OCI-LY1 (cell line): ENCODE measurements around the gene BMP2K.
"Not testable (repeated sequence)": the region's sequence is repeated elsewhere in the genome, so short reads cannot be mapped to it uniquely, and the experiment has no call there.

Experiments
- H2AFZ ChIP-seq: fragments of 200-600 bp; sonication (generic), shearing (Covaris generic); 2 replicates; pipeline ENCODE4 v1.6.0; 2014; ENCODE audit warnings: antibody characterized with exemption, mild to moderate bottlenecking, low read length
- H3F3A ChIP-seq: fragments of 200-600 bp; sonication (generic), shearing (Covaris generic); 2 replicates; pipeline ENCODE4 v1.6.0; 2014; ENCODE audit warnings: mild to moderate bottlenecking, antibody characterized with exemption, low read length, moderate library complexity; ENCODE audit not compliant: insufficient read depth
- H3K27ac ChIP-seq: fragments of 200-600 bp; sonication (generic); 2 replicates; pipeline ENCODE4 v1.5.1; 2014; ENCODE audit warnings: low read length, mixed run types, mild to moderate bottlenecking, low read depth; ENCODE audit not compliant: poor library complexity, severe bottlenecking
- H3K27me3 ChIP-seq: fragments of 200-600 bp; sonication (generic); 2 replicates; pipeline ENCODE4 v1.6.0; 2014; ENCODE audit warnings: antibody characterized with exemption, mild to moderate bottlenecking, low read length, moderate library complexity; ENCODE audit not compliant: insufficient read depth
- H3K36me3 ChIP-seq: fragments of 200-600 bp; sonication (generic); 2 replicates; pipeline ENCODE4 v1.6.1; 2014; ENCODE audit warnings: mild to moderate bottlenecking, antibody characterized with exemption, low read length, moderate library complexity, mixed read lengths; ENCODE audit not compliant: insufficient read depth
- H3K4me1 ChIP-seq: fragments of 200-600 bp; sonication (generic); 2 replicates; pipeline ENCODE4 v1.5.1; 2014; ENCODE audit warnings: mild to moderate bottlenecking, low read length, moderate library complexity; ENCODE audit not compliant: insufficient read depth, severe bottlenecking
- H3K4me2 ChIP-seq: fragments of 200-600 bp; sonication (generic), shearing (Covaris generic); 2 replicates; pipeline ENCODE4 v1.6.1; 2014; ENCODE audit warnings: low read length
- H3K4me3 ChIP-seq: fragments of 200-600 bp; sonication (generic); 2 replicates; pipeline ENCODE4 v1.5.1; 2014; ENCODE audit warnings: low read length, low read depth, mild to moderate bottlenecking, mixed read lengths; ENCODE audit not compliant: poor library complexity, severe bottlenecking
- H3K79me2 ChIP-seq: fragments of 200-600 bp; shearing (Covaris generic); 2 replicates; pipeline ENCODE4 v1.6.1; 2016; ENCODE audit warnings: mixed run types, low read length, mixed read lengths; ENCODE audit not compliant: insufficient read depth
- H3K9ac ChIP-seq: fragments of 200-600 bp; sonication (generic), shearing (Covaris generic); 2 replicates; pipeline ENCODE4 v1.6.1; 2014; ENCODE audit warnings: mild to moderate bottlenecking, low read length, mixed read lengths
- H3K9me2 ChIP-seq: fragments of 200-600 bp; sonication (generic), shearing (Covaris generic); 2 replicates; pipeline ENCODE4 v1.6.1; 2014; ENCODE audit warnings: low read depth, mild to moderate bottlenecking, low read length, mixed read lengths
- H3K9me3 ChIP-seq: fragments of 200-600 bp; shearing (Covaris generic); 2 replicates; pipeline ENCODE4 v1.6.1; 2014; ENCODE audit warnings: low read length, mixed read lengths
- H4K20me1 ChIP-seq: fragments of 200-600 bp; sonication (generic), shearing (Covaris generic); 2 replicates; pipeline ENCODE4 v1.6.0; 2016; ENCODE audit warnings: mild to moderate bottlenecking, low read length; ENCODE audit not compliant: insufficient read depth
- EZH2 ChIP-seq: fragments of 200-600 bp; sonication (generic), shearing (Covaris generic); IDR thresholded peaks from 2 replicates; pipeline ENCODE4 v1.8.0; 2017; ENCODE audit warnings: borderline replicate concordance, mixed run types, mild to moderate bottlenecking, antibody characterized with exemption, low read length, moderate library complexity, mixed read lengths
- TF ChIP-seq, protein P1 (sequence below): fragments of 200-600 bp; sonication (generic), shearing (Covaris generic); IDR thresholded peaks from 2 replicates; pipeline ENCODE4 v1.5.1; 2017; ENCODE audit warnings: mild to moderate bottlenecking, antibody characterized with exemption, low read length, moderate library complexity, mixed read lengths

BMP2K gene

DNA sequence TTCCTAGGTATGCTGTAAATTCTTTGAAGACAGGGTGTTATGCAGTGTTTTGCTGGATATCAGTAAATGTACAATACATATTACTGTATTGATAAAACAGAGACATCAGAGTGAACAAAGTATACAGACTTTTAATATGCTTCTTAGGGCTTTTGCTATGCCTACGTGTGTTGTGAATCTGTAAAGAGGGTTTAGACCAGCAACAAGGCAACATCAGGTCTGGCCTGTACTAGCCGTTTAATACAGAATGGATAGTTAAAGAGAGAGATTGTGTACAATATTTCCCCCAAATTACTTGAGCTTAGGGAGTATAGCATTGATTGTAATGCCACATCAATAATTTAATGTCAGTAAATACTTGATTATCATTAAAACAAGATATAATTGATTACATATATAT is 87.8 kb downstream of the BMP2K start:
- Histone ChIP-seq H3K27me3 (no peaks in the 10 kb centered on the region), H3K27ac (no peak overlapping the region), H3F3A (no peaks in the 10 kb centered on the region), H3K79me2 (no peaks in the 10 kb centered on the region), H3K4me1 (no peaks in the 10 kb centered on the region), H2AFZ (no peak overlapping the region), H4K20me1 (no peaks in the 10 kb centered on the region), H3K9ac (no peak overlapping the region), H3K36me3 (peaks cover 39% of the 10 kb centered on the region; the same call in 1 of the 2 replicates), H3K4me2 (no peak overlapping the region), H3K4me3 (no peak overlapping the region), H3K9me3 (no peaks in the 10 kb centered on the region), H3K9me2 (no peaks in the 10 kb centered on the region)
- TF ChIP-seq, protein P1, sequence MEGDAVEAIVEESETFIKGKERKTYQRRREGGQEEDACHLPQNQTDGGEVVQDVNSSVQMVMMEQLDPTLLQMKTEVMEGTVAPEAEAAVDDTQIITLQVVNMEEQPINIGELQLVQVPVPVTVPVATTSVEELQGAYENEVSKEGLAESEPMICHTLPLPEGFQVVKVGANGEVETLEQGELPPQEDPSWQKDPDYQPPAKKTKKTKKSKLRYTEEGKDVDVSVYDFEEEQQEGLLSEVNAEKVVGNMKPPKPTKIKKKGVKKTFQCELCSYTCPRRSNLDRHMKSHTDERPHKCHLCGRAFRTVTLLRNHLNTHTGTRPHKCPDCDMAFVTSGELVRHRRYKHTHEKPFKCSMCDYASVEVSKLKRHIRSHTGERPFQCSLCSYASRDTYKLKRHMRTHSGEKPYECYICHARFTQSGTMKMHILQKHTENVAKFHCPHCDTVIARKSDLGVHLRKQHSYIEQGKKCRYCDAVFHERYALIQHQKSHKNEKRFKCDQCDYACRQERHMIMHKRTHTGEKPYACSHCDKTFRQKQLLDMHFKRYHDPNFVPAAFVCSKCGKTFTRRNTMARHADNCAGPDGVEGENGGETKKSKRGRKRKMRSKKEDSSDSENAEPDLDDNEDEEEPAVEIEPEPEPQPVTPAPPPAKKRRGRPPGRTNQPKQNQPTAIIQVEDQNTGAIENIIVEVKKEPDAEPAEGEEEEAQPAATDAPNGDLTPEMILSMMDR, result no peak
- no peak for TF ChIP-seq EZH2

DNA sequence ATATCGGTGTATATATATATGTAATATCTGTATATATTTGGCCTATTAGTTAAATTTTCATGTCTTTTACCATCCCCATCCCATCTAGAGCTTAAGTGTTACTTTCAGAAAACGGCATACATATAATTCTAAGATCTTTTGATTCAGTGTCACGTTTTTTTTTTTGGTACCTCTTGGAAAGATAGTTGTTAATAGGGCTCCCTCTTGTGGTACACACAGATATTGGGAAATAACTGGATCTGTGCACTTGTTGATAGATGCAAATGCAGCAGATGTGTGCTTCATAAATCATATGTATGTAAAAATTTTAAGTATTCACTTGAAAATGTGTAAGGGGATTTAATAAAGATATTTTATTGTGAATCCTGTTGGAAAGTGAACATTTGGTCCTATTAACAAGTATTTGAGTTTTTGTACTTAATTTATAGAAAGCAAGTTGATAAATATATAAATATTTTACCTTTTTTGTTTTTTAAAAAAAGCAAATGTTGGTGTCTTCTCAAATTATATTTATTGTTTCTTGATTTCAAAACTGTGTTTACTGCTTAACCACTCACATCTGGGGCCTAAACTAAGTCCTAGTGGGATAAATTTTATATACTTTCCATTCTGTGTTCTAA is 88.4 kb downstream of the BMP2K start:
- Histone ChIP-seq H3K27ac (no peak overlapping the region), H3K9me2 (no peaks in the 10 kb centered on the region), H3K4me3 (no peak overlapping the region), H3K4me2 (no peak overlapping the region), H3K36me3 (peaks cover 37% of the 10 kb centered on the region; the same call in 1 of the 2 replicates), H3K4me1 (no peaks in the 10 kb centered on the region), H3F3A (no peaks in the 10 kb centered on the region), H3K27me3 (no peaks in the 10 kb centered on the region), H4K20me1 (no peaks in the 10 kb centered on the region), H3K9me3 (no peaks in the 10 kb centered on the region), H2AFZ (no peak overlapping the region), H3K79me2 (no peaks in the 10 kb centered on the region), H3K9ac (no peak overlapping the region)
- TF ChIP-seq EZH2, result no peak
- TF ChIP-seq, protein P1, result peak; percentile 80

DNA sequence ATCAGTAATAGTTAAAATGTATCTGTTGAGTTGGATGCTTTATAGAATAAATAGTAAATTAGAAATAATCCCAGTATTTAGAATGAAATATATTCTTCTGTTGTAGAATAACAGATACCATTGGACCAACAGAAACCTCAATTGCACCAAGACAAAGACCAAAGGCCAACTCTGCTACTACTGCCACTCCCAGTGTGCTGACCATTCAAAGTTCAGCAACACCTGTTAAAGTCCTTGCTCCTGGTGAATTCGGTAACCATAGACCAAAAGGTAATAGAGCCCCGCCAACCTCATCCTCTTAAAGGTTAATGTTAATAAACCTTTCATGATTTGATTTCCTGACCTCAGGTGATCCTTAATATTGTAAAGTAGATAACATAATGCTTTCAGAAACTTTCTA is 89.3 kb downstream of the BMP2K start:
- Histone ChIP-seq H3K36me3 (peaks cover 32% of the 10 kb centered on the region; the same call in 1 of the 2 replicates), H3K4me1 (no peaks in the 10 kb centered on the region)
- no peak for TF ChIP-seq EZH2
- TF ChIP-seq, protein P1, result no peak

DNA sequence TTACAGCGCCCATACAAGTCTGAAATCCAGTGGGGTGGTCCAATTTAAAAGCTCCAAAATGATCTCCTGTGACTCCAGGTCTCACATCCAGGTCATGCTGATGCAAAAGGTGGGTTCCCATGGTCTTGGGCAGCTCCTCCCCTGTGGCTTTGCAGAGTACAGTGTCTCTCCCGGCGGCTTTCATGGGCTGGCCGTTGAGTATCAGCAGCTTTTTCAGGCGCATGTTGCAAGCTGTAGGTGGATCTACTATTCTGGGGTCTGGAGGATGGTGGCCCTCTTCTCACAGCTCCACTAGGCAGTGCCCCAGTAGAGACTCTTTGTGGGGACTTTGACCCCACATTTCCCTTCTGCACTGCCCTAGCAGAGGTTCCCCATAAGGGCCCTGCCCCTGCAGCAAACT is 92.6 kb downstream of the BMP2K start:
- not testable (repeated sequence) for H3K4me3 ChIP-seq, H3F3A ChIP-seq, H3K79me2 ChIP-seq, H3K9me2 ChIP-seq, H3K9ac ChIP-seq, H4K20me1 ChIP-seq, H3K9me3 ChIP-seq, H3K27ac ChIP-seq, H2AFZ ChIP-seq, H3K4me1 ChIP-seq, H3K27me3 ChIP-seq, H3K4me2 ChIP-seq
- H3K36me3 ChIP-seq, result peaks cover 57% of the 10 kb centered on the region

More for the DNA sequence above, 89.3 kb downstream of the BMP2K start:
- no peaks in the 10 kb centered on the region for H3K27me3 ChIP-seq
- no peaks in the 10 kb centered on the region for H3K9me3 ChIP-seq
- no peak overlapping the region for H3K4me2 ChIP-seq
- no peak overlapping the region for H3K9ac ChIP-seq
- H3K9me2 ChIP-seq, result no peaks in the 10 kb centered on the region
- no peak overlapping the region for H2AFZ ChIP-seq
- no peaks in the 10 kb centered on the region for H3F3A ChIP-seq
- H3K79me2 ChIP-seq, result no peaks in the 10 kb centered on the region
- H4K20me1 ChIP-seq, result no peaks in the 10 kb centered on the region
- H3K4me3 ChIP-seq, result no peak overlapping the region
- no peak overlapping the region for H3K27ac ChIP-seq
